SK-N-SH (cell line): ENCODE results near the gene CPLANE2. TPM values are rescaled to one million over a fixed set of nuclear protein-coding genes. Genes with fewer than 3 reads are reported as not detected.

Experiments
- CTCF ChIA-PET: fragments of 300-600, 350-600 bp; formaldehyde crosslinking; extraction: SDS; loops from one replicate; lab custom pipeline; 2021; lab: Yijun Ruan, JAX
- POLR2A ChIA-PET: fragments of 350-600 bp; sonication (Branson Sonifier 250); formaldehyde crosslinking; extraction: SDS; loops from one replicate; lab custom pipeline; 2020; ENCODE audit warnings: antibody characterized with exemption, inconsistent platforms; lab: Yijun Ruan, JAX
- DNase-seq: peaks from one replicate; pipeline ENCODE4 v3.0.0; 2012
- H2AFZ ChIP-seq: fragments of 200-600 bp; sonication (generic); 2 replicates; pipeline ENCODE4 v1.8.1; 2016; ENCODE audit warnings: antibody characterized with exemption, mild to moderate bottlenecking, low read depth
- H3F3A ChIP-seq: fragments of 200-600 bp; sonication (generic); replicated peaks from 2 replicates; pipeline ENCODE3; 2016; ENCODE audit warnings: antibody characterized with exemption, mild to moderate bottlenecking; ENCODE audit not compliant: insufficient read depth
- H3K27ac ChIP-seq, 2 experiments: fragments of 200-500 bp in 1 of 2; fragments of 200-600 bp in 1 of 2; sonication (Bioruptor generic) in 1 of 2; sonication (generic), shearing (Covaris generic) in 1 of 2; 2 replicates each; pipeline versions ENCODE4 v1.5.1 to v1.6.1; 2014 to 2016; ENCODE audit warnings: low read depth in 2 of 2, inconsistent platforms in 1 of 2, low read length in 1 of 2, mild to moderate bottlenecking in 1 of 2, mixed read lengths in 1 of 2
- H3K27me3 ChIP-seq: fragments of 200-600 bp; sonication (generic), shearing (Covaris generic); 2 replicates; pipeline ENCODE4 v1.6.1; 2016; ENCODE audit warnings: mixed run types; ENCODE audit not compliant: insufficient read depth
- H3K36me3 ChIP-seq, 2 experiments: fragments of 200-500 bp in 1 of 2; fragments of 200-600 bp in 1 of 2; sonication (Bioruptor generic) in 1 of 2; sonication (generic) in 1 of 2; replicated peaks in 1 of 2; 2 replicates each; pipeline versions ENCODE3 to v1.5.1; 2014 to 2016; ENCODE audit warnings: low read length in 1 of 2, mild to moderate bottlenecking in 1 of 2; ENCODE audit not compliant: insufficient read depth in 2 of 2, control insufficient read depth in 1 of 2
- H3K4me1 ChIP-seq, 2 experiments: fragments of 200-500 bp in 1 of 2; fragments of 200-600 bp in 1 of 2; sonication (Bioruptor generic) in 1 of 2; sonication (generic), shearing (Covaris generic) in 1 of 2; 2 replicates each; pipeline versions ENCODE4 v1.5.1 to v1.6.1; 2014 to 2016; ENCODE audit warnings: low read depth in 1 of 2, low read length in 1 of 2, mixed run types in 1 of 2; ENCODE audit not compliant: insufficient read depth in 2 of 2, control insufficient read depth in 1 of 2
- H3K4me2 ChIP-seq: fragments of 200-600 bp; sonication (generic), shearing (Covaris generic); 2 replicates; pipeline ENCODE4 v1.6.1; 2017; ENCODE audit warnings: mixed run types
- H3K4me3 ChIP-seq, 2 experiments: fragments of 200-500 bp in 1 of 2; fragments of 200-600 bp in 1 of 2; sonication (Bioruptor generic) in 1 of 2; sonication (generic), shearing (Covaris generic) in 1 of 2; 2 replicates each; pipeline versions ENCODE4 v1.5.1 to v1.8.1; 2014 to 2016; ENCODE audit warnings: low read depth in 2 of 2, inconsistent platforms in 1 of 2, low read length in 1 of 2, mild to moderate bottlenecking in 1 of 2, mixed read lengths in 1 of 2, moderate library complexity in 1 of 2
- H3K79me2 ChIP-seq: fragments of 200-600 bp; sonication (generic); 2 replicates; pipeline ENCODE4 v1.8.1; 2017; ENCODE audit warnings: mild to moderate bottlenecking; ENCODE audit not compliant: insufficient read depth
- H3K9ac ChIP-seq: fragments of 200-600 bp; sonication (generic); 2 replicates; pipeline ENCODE4 v1.6.1; 2017; ENCODE audit warnings: mixed run types
- H3K9me2 ChIP-seq: fragments of 200-600 bp; sonication (generic); 2 replicates; pipeline ENCODE4 v1.6.1; 2017; ENCODE audit warnings: mixed run types
- H3K9me3 ChIP-seq: fragments of 200-600 bp; sonication (generic); 2 replicates; pipeline ENCODE4 v1.6.1; 2017; ENCODE audit warnings: mixed run types, mild to moderate bottlenecking, moderate library complexity
- H4K20me1 ChIP-seq: fragments of 200-600 bp; sonication (generic); 2 replicates; pipeline ENCODE4 v1.6.1; 2017; ENCODE audit warnings: mild to moderate bottlenecking, mixed run types; ENCODE audit not compliant: insufficient read depth
- CHD2 ChIP-seq: fragments of 150-350 bp; IDR thresholded peaks from 2 replicates; pipeline ENCODE4 v1.6.1; 2018; ENCODE audit warnings: low read length; ENCODE audit not compliant: partially characterized antibody
- CTCF ChIP-seq: fragments of 200-600 bp; sonication (generic); IDR thresholded peaks from 2 replicates; pipeline ENCODE4 v1.6.1; 2017; ENCODE audit warnings: antibody characterized with exemption, mild to moderate bottlenecking, moderate library complexity
- EP300 ChIP-seq, 2 experiments: IDR thresholded peaks; 2 replicates each; pipeline versions ENCODE4 v1.4.0 to v1.6.1; 2012; ENCODE audit warnings: borderline replicate concordance in 1 of 2, low read depth in 1 of 2, low read length in 1 of 2
- EZH2phosphoT487 ChIP-seq: fragments of 200-600 bp; sonication (generic); IDR thresholded peaks from 2 replicates; pipeline ENCODE4 v1.6.1; 2017; ENCODE audit warnings: low read depth, mixed run types, mild to moderate bottlenecking, antibody characterized with exemption, moderate library complexity, borderline replicate concordance
- FOSL2 ChIP-seq: IDR thresholded peaks from 2 replicates; pipeline ENCODE4 v1.4.0; 2012; ENCODE audit warnings: low read depth, mild to moderate bottlenecking, moderate library complexity, borderline replicate concordance
- FOXJ3 ChIP-seq: sonication (generic); formaldehyde crosslinking; IDR thresholded peaks from 2 replicates; pipeline ENCODE4 v1.5.1; 2020; ENCODE audit warnings: mild to moderate bottlenecking, missing genetic modification reagents
- GATA2 ChIP-seq: sonication (generic); formaldehyde crosslinking; IDR thresholded peaks from 2 replicates; pipeline ENCODE4 v1.5.0; 2020; ENCODE audit warnings: mild to moderate bottlenecking, missing genetic modification reagents
- IRF3 ChIP-seq: fragments of 150-350 bp; IDR thresholded peaks from 2 replicates; pipeline ENCODE4 v1.6.1; 2016; ENCODE audit warnings: mild to moderate bottlenecking, low read depth, low read length
- MAX ChIP-seq: IDR thresholded peaks from 2 replicates; pipeline ENCODE4 v1.4.0; 2012; ENCODE audit warnings: low read depth
- NRF1 ChIP-seq: IDR thresholded peaks from 2 replicates; pipeline ENCODE4 v1.6.1; 2012; ENCODE audit warnings: low read depth, mild to moderate bottlenecking, low read length
- POLR2AphosphoS5 ChIP-seq: IDR thresholded peaks from 2 replicates; pipeline ENCODE4 v1.6.1; 2012; ENCODE audit warnings: low read depth, low read length
- RFX5 ChIP-seq: IDR thresholded peaks from 2 replicates; pipeline ENCODE4 v1.6.1; 2012; ENCODE audit warnings: mild to moderate bottlenecking, improper control_type of control experiment, low read length
- RXRA ChIP-seq: IDR thresholded peaks from 2 replicates; pipeline ENCODE4 v1.4.0; 2012; ENCODE audit warnings: low read depth, mild to moderate bottlenecking, borderline replicate concordance
- SIN3A ChIP-seq: IDR thresholded peaks from 2 replicates; pipeline ENCODE4 v1.6.1; 2012; ENCODE audit warnings: low read depth, mild to moderate bottlenecking, low read length, moderate library complexity, borderline replicate concordance
- TAF1 ChIP-seq: IDR thresholded peaks from 2 replicates; pipeline ENCODE4 v1.6.1; 2012; ENCODE audit warnings: low read depth, mild to moderate bottlenecking, low read length, moderate library complexity, borderline replicate concordance
- TCF12 ChIP-seq: IDR thresholded peaks from 2 replicates; pipeline ENCODE4 v1.4.0; 2012
- USF2 ChIP-seq: fragments of 150-350 bp; IDR thresholded peaks from 2 replicates; pipeline ENCODE4 v1.6.1; 2017; ENCODE audit warnings: antibody characterized with exemption, low read length, low read depth, borderline replicate concordance
- ZBTB33 ChIP-seq: IDR thresholded peaks from 2 replicates; pipeline ENCODE4 v1.4.0; 2012; ENCODE audit warnings: low read depth, borderline replicate concordance
- WGBS: methylation state at CpG from one replicate; pipeline ENCODE4 v1.1.6; 2017; ENCODE audit warnings: low lambda C conversion rate; 5-methylcytosine and 5-hydroxymethylcytosine counted together
- polyA plus RNA-seq, 3 experiments: library from polyadenylated mRNA; depleted of rRNA; stranded (reverse); fragments of >200 nt; gene quantifications; 2 replicates each; pipeline ENCODE4 v1.2.3, GENCODE V29; 2012

Gene CPLANE2
- polyA plus RNA-seq, 1 of the 3 experiments (the other 2 are of a cell fraction), result 8.6 TPM

GRCh38 chr1:16281765-16282164 is 44.8 kb upstream of the CPLANE2 start:
- H3K79me2 ChIP-seq, result peaks cover 12% of the 10 kb centered on the region
- no peaks in the 10 kb centered on the region for H3K27me3 ChIP-seq
- H3K36me3 ChIP-seq, result peaks cover 0 to 5% of the 10 kb centered on the region in 2 experiments
- DNase-seq, result no peak
- no peaks in the 10 kb centered on the region for H4K20me1 ChIP-seq
- no peaks in the 10 kb centered on the region for H3K9me2 ChIP-seq
- no peak overlapping the region for H3K4me3 ChIP-seq
- no peaks in the 10 kb centered on the region for H3K4me1 ChIP-seq
- H3F3A ChIP-seq, result no peaks in the 10 kb centered on the region
- H3K27ac ChIP-seq, result no peak overlapping the region
- TF ChIP-seq USF2, result no peak
- TF ChIP-seq ZBTB33, result no peak
- no peak for TF ChIP-seq RFX5
- no peak for TF ChIP-seq NRF1
- no peak for TF ChIP-seq FOSL2
- TF ChIP-seq TCF12, result no peak
- no peak for TF ChIP-seq CHD2
- no peak for TF ChIP-seq POLR2AphosphoS5
- TF ChIP-seq CTCF, result no peak
- no peak for TF ChIP-seq EZH2phosphoT487
- TF ChIP-seq RXRA, result no peak
- TF ChIP-seq SIN3A, result no peak
- TF ChIP-seq MAX, result no peak
- no peak for TF ChIP-seq FOXJ3 (CRISPR knock-in tag)
- TF ChIP-seq IRF3, result no peak
- TF ChIP-seq TAF1, result no peak
- no peak for TF ChIP-seq EP300 (IDR thresholded peaks at IDR 0.05; ENCODE audit: borderline replicate concordance in 1 of 2, low read depth in 1 of 2, low read length in 1 of 2)
- TF ChIP-seq GATA2 (CRISPR knock-in tag), result no peak
- no peaks in the 10 kb centered on the region for H3K9me3 ChIP-seq
- 100% methylated on average over 2 of the region's 2 CpGs for WGBS
- no peak overlapping the region for H3K9ac ChIP-seq
- no peak overlapping the region for H3K4me2 ChIP-seq
- CTCF ChIA-PET, result interaction anchor here (1.0 kb wide), 1 partner anchor 17 kb away, joined by 3 read pairs; no protein-coding TSS in a partner anchor
- POLR2A ChIA-PET, result no interaction called here
- H2AFZ ChIP-seq, result no peak overlapping the region
